ENCODE data around the gene RSPH3.

The RSPH3 gene

DNA sequence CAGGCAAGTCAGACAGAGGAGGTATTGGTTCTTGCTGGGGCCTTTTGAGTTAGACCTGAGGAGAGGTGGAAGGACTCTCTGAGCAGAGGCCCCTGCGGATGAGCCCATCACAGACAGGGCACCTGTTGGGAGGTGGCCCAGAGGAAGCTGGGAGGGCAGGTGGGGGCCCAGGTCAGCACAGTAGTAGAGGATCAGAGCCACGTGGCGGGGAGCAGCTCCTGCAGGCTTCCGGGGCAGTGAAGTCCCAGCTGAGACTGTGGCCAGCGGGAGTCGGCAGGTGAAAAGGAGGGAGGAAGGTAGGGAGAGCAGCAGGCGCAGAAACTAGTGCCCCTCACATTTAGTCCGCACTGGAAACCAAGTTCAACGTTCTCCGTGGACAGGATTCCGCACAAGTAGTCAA, 61.8 kb downstream of the RSPH3 start:
- H3K4me2 ChIP-seq (ENCODE audit: low read length), result peak overlapping the region; percentile 54
- no peaks in the 10 kb centered on the region for H3F3A ChIP-seq (ENCODE audit: insufficient read depth, low read length)
- peak overlapping the region; percentile 41 for H3K4me3 ChIP-seq (ENCODE audit: low read depth, low read length, poor library complexity, severe bottlenecking)
- no peaks in the 10 kb centered on the region for H4K20me1 ChIP-seq (ENCODE audit: insufficient read depth, low read length)
- no peak overlapping the region for H2AFZ ChIP-seq (ENCODE audit: low read length)
- no peaks in the 10 kb centered on the region for H3K36me3 ChIP-seq (ENCODE audit: insufficient read depth, low read length)
- no peaks in the 10 kb centered on the region for H3K27me3 ChIP-seq (ENCODE audit: insufficient read depth, low read length)
- no peak overlapping the region for H3K9ac ChIP-seq (ENCODE audit: low read length)
- 0 out of 2 replicates have a peak, but pooled peaks cover 2% of the 10 kb centered on the region for H3K9me3 ChIP-seq (ENCODE audit: low read length)
- H3K27ac ChIP-seq (ENCODE audit: low read depth, low read length, poor library complexity, severe bottlenecking), result no peak overlapping the region
- no peaks in the 10 kb centered on the region for H3K9me2 ChIP-seq (ENCODE audit: low read depth, low read length)
- H3K4me1 ChIP-seq (ENCODE audit: insufficient read depth, low read length, severe bottlenecking), result peaks cover 28% of the 10 kb centered on the region
- H3K79me2 ChIP-seq (ENCODE audit: insufficient read depth, low read length), result no peaks in the 10 kb centered on the region
- TF ChIP-seq EZH2 (IDR thresholded peaks at IDR 0.05; ENCODE audit: borderline replicate concordance, low read length), result no peak
- TF ChIP-seq, protein P1, sequence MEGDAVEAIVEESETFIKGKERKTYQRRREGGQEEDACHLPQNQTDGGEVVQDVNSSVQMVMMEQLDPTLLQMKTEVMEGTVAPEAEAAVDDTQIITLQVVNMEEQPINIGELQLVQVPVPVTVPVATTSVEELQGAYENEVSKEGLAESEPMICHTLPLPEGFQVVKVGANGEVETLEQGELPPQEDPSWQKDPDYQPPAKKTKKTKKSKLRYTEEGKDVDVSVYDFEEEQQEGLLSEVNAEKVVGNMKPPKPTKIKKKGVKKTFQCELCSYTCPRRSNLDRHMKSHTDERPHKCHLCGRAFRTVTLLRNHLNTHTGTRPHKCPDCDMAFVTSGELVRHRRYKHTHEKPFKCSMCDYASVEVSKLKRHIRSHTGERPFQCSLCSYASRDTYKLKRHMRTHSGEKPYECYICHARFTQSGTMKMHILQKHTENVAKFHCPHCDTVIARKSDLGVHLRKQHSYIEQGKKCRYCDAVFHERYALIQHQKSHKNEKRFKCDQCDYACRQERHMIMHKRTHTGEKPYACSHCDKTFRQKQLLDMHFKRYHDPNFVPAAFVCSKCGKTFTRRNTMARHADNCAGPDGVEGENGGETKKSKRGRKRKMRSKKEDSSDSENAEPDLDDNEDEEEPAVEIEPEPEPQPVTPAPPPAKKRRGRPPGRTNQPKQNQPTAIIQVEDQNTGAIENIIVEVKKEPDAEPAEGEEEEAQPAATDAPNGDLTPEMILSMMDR (IDR thresholded peaks at IDR 0.05; ENCODE audit: low read length), result no peak

DNA sequence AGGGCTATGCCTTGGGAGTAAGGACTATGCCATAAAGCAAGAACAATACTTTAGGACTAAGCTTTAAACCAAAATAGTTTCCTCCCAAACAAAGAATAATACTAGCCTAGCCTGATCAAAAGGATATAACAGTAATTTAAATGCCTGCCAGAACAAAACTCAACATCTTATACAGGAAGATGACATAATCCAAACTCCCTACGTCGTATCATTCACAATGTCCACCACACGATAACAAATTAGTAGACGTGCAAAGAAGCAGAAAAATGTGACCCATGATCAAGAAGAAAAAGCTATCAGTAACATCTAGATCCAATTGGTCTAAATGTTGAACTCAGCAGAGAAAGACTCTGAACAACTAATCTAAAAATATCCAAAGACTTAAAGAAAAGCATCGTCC, 65.8 kb downstream of the RSPH3 start:
- no peak overlapping the region for H3K4me3 ChIP-seq (ENCODE audit: low read depth, low read length, poor library complexity, severe bottlenecking)
- no peak overlapping the region for H3K9ac ChIP-seq (ENCODE audit: low read length)
- no peak overlapping the region for H3K27ac ChIP-seq (ENCODE audit: low read depth, low read length, poor library complexity, severe bottlenecking)
- no peak overlapping the region for H2AFZ ChIP-seq (ENCODE audit: low read length)
- H3K4me2 ChIP-seq (ENCODE audit: low read length), result no peak overlapping the region
- H3K27me3 ChIP-seq (ENCODE audit: insufficient read depth, low read length), result no peaks in the 10 kb centered on the region
- no peaks in the 10 kb centered on the region for H3K36me3 ChIP-seq (ENCODE audit: insufficient read depth, low read length)
- no peaks in the 10 kb centered on the region for H3K79me2 ChIP-seq (ENCODE audit: insufficient read depth, low read length)
- no peak for TF ChIP-seq EZH2 (IDR thresholded peaks at IDR 0.05; ENCODE audit: borderline replicate concordance, low read length)
- TF ChIP-seq, protein P1 (IDR thresholded peaks at IDR 0.05; ENCODE audit: low read length), result no peak
- H3K9me2 ChIP-seq (ENCODE audit: low read depth, low read length), result no peaks in the 10 kb centered on the region
- H4K20me1 ChIP-seq (ENCODE audit: insufficient read depth, low read length), result no peaks in the 10 kb centered on the region
- H3F3A ChIP-seq (ENCODE audit: insufficient read depth, low read length), result no peaks in the 10 kb centered on the region
- H3K4me1 ChIP-seq (ENCODE audit: insufficient read depth, low read length, severe bottlenecking), result peaks cover 24% of the 10 kb centered on the region
- no peaks in the 10 kb centered on the region for H3K9me3 ChIP-seq (ENCODE audit: low read length)

DNA sequence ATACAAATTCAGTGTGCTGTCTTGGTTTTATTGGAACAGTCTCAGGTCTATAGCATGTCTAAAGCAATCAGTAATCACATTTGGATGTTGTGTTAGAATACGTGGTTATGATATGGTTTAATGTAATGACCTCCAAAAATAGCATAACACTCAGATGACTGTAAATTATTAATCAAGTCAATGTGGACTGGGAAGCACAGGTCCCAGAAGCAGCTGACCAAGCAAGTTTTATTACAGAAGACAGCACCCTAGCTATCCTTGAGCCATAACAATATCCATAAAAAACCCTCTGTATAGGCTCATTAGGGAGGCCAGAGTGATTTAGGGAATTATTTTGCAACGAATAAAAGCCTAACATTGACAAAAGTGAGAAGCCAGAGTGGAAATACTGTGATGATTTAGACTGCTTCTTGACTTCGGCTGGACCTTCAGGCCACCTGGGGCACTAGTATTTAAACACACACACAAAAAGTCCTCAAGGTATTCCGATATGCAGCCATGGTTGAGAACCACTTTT, 66.9 kb downstream of the RSPH3 start:
- Histone ChIP-seq H3K27ac (ENCODE audit: low read depth, low read length, poor library complexity, severe bottlenecking) (no peak overlapping the region), H3K27me3 (ENCODE audit: insufficient read depth, low read length) (no peaks in the 10 kb centered on the region), H2AFZ (ENCODE audit: low read length) (peak overlapping the region; percentile 21; the same call in 1 of the 2 replicates), H3K9me3 (ENCODE audit: low read length) (no peaks in the 10 kb centered on the region), H4K20me1 (ENCODE audit: insufficient read depth, low read length) (no peaks in the 10 kb centered on the region), H3K36me3 (ENCODE audit: insufficient read depth, low read length) (no peaks in the 10 kb centered on the region), H3K9me2 (ENCODE audit: low read depth, low read length) (no peaks in the 10 kb centered on the region), H3K79me2 (ENCODE audit: insufficient read depth, low read length) (no peaks in the 10 kb centered on the region), H3K4me3 (ENCODE audit: low read depth, low read length, poor library complexity, severe bottlenecking) (no peak overlapping the region), H3K4me1 (ENCODE audit: insufficient read depth, low read length, severe bottlenecking) (peaks cover 14% of the 10 kb centered on the region), H3F3A (ENCODE audit: insufficient read depth, low read length) (no peaks in the 10 kb centered on the region), H3K4me2 (ENCODE audit: low read length) (no peak overlapping the region; the same call in 1 of the 2 replicates), H3K9ac (ENCODE audit: low read length) (no peak overlapping the region)
- TF ChIP-seq, protein P1 (IDR thresholded peaks at IDR 0.05; ENCODE audit: low read length), result no peak
- TF ChIP-seq EZH2 (IDR thresholded peaks at IDR 0.05; ENCODE audit: borderline replicate concordance, low read length), result no peak
